Keratinocyte (primary cell): ENCODE data around the gene ZNF530.

Experiments
- CTCF ChIP-seq, 3 experiments: IDR thresholded peaks in 1 of 3; conservative IDR thresholded peaks in 1 of 3; optimal IDR thresholded peaks in 1 of 3; 2 replicates in 2 of 3; 3 replicates in 1 of 3; pipeline versions ENCODE3 to v1.5.1; 2011; ENCODE audit warnings: low read length in 3 of 3, mild to moderate bottlenecking in 3 of 3, moderate library complexity in 2 of 3, control low read depth in 1 of 3, inconsistent platforms in 1 of 3; ENCODE audit not compliant: insufficient read depth in 2 of 3; ENCODE audit errors: extremely low read depth in 1 of 3
- EZH2 ChIP-seq: IDR thresholded peaks from one replicate; pipeline ENCODE4 v1.6.1; 2012; ENCODE audit warnings: inconsistent platforms, mild to moderate bottlenecking, low read length, moderate library complexity

GRCh38 chr19:57655443-57655842 lies 55.8 kb downstream of the ZNF530 start:
- TF ChIP-seq CTCF (optimal IDR thresholded peaks at IDR 0.05 in 1 of 3, IDR thresholded peaks at IDR 0.05 in 1 of 3, conservative IDR thresholded peaks at IDR 0.05 in 1 of 3; ENCODE audit: extremely low read depth in 1 of 3, insufficient read depth in 2 of 3, low read length in 3 of 3) = no peak
- no peak for TF ChIP-seq EZH2
